ENCODE results near the gene CPSF4. TPM values are rescaled to one million over a fixed set of nuclear protein-coding genes. Genes with fewer than 3 reads are reported as not detected.

The CPSF4 gene
- total RNA-seq, 1 donor from 2014 or later: 26.9 TPM

DNA sequence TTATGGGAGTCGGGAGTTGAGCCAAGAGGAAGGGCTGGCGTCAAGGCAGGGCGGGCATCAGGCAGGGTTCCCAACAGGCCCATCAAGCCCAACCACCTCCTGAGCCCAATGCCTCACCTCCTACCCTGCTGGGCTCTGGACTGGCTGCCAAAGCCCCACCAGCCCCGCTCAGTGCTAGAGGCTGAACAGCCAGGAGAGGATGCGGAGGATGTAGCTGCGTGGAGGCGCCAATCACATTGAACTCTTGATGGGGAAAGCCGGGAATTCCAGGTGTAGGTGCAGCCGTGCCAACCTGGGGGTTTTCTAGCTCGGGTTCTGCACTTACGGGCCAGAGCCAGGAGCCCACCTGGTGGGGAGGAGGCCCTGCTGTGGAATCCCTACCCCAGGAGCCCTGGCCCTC lies 14.4 kb downstream of the CPSF4 start:
- peaks cover 90% of the 10 kb centered on the region for H3K36me3 ChIP-seq
- H3K4me1 ChIP-seq: no peaks in the 10 kb centered on the region
- H3K27ac ChIP-seq: no peak overlapping the region
- H3K9me3 ChIP-seq: no peaks in the 10 kb centered on the region
- H3K27me3 ChIP-seq: no peaks in the 10 kb centered on the region
- no peak overlapping the region for H3K4me3 ChIP-seq
- TF ChIP-seq CTCF (IDR thresholded peaks at IDR 0.05): no peak
- intact Hi-C loops (cut with DNase I): no loop called here
- ATAC-seq: no peak
- no peak for DNase-seq

DNA sequence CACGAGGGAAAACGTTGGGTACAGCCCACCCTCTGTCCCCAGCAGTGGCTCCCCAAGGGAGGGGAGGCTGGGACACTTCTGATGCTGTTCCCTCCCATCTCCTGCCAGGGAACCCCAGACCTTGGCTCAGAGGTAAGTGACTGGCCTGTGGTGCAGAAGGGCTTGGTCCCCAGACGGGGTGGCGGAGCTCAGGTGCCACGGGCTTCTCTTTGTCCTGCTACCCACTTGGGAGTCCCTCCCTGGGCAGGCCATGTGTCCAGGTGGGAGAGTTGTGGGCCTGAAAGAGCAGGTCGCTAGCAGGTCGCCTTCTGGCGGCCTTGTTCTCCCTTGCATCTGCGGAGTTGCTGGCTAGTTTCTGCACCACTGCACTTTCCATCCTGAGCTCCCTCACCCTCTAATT lies 17.1 kb downstream of the CPSF4 start:
- no peaks in the 10 kb centered on the region for H3K9me3 ChIP-seq
- no peak overlapping the region for H3K4me3 ChIP-seq
- peaks cover 85% of the 10 kb centered on the region for H3K36me3 ChIP-seq
- no peak for ATAC-seq
- H3K27ac ChIP-seq: no peak overlapping the region
- no peaks in the 10 kb centered on the region for H3K4me1 ChIP-seq
- H3K27me3 ChIP-seq: no peaks in the 10 kb centered on the region
- DNase-seq: no peak
- intact Hi-C loops (cut with DNase I): no loop called here
- no peak for TF ChIP-seq CTCF (IDR thresholded peaks at IDR 0.05)

DNA sequence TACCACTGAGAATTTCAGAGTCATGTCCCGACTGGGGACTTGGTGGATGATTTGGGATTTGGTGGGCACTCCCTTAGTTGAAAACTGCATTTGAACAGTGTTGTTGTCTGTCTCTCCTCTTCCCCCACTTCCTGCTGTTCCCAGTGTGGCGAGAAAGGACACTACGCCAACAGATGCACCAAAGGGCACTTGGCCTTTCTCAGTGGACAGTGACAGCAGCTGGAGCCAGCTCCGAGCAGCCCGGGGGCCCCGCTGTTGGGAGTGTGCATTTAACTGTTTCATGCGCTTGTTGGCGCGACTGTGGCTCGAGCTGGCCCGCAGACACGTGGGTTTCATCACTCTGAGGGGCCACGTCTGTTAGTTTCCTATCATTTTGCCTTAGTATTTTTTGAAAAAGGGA lies 17.5 kb downstream of the CPSF4 start:
- intact Hi-C loops (cut with DNase I): no loop called here
- H3K4me3 ChIP-seq: no peak overlapping the region
- no peaks in the 10 kb centered on the region for H3K27me3 ChIP-seq
- H3K27ac ChIP-seq: no peak overlapping the region
- H3K36me3 ChIP-seq: peaks cover 81% of the 10 kb centered on the region
- ATAC-seq: no peak
- H3K9me3 ChIP-seq: no peaks in the 10 kb centered on the region
- TF ChIP-seq CTCF (IDR thresholded peaks at IDR 0.05): no peak
- H3K4me1 ChIP-seq: no peaks in the 10 kb centered on the region
- DNase-seq: no peak

DNA sequence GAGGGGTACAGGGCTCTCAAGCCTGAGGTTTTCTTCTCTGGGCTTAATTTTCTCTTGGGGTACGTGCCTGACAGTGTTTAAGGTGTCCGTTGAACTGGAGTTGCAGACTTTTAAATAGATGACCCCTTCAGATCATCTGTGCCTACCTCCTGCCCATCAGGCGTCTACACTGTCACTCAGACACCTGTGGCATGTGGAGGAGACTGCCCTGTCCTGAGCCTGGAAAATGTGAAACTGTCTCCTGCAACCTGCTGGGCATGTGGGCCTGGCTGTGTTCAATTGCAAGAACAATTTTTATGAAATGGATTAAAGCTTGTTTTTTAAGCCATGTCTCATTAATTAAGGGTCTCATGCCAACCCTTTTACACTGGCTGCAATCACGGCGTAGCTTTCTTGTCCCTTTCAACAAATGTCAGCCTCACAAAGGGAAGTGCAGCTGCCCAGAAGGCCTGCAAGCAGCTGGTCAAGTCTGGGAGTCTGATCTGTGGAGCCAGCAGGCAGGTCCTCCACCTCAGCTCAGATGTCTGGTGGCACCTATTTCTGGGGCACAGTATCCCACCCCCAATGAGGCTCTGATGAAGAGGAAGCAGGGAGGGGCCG lies 18.4 kb downstream of the CPSF4 start:
- intact Hi-C loops (cut with DNase I): no loop called here
- no peak for DNase-seq
- H3K27ac ChIP-seq: no peak overlapping the region
- TF ChIP-seq CTCF (IDR thresholded peaks at IDR 0.05): no peak
- H3K9me3 ChIP-seq: no peaks in the 10 kb centered on the region
- no peaks in the 10 kb centered on the region for H3K4me1 ChIP-seq
- H3K36me3 ChIP-seq: peaks cover 76% of the 10 kb centered on the region
- no peaks in the 10 kb centered on the region for H3K27me3 ChIP-seq
- no peak overlapping the region for H3K4me3 ChIP-seq
- ATAC-seq: no peak

GRCh38 chr7:99457650-99458493 lies 19.1 kb downstream of the CPSF4 start:
- ATAC-seq: no peak
- Histone ChIP-seq H3K36me3 (peaks cover 75% of the 10 kb centered on the region), H3K27me3 (no peaks in the 10 kb centered on the region), H3K4me3 (no peak overlapping the region), H3K27ac (no peak overlapping the region), H3K4me1 (no peaks in the 10 kb centered on the region), H3K9me3 (no peaks in the 10 kb centered on the region)
- intact Hi-C loops (cut with DNase I): no loop called here
- no peak for DNase-seq
- no peak for TF ChIP-seq CTCF (IDR thresholded peaks at IDR 0.05)

All from upper lobe of right lung (tissue), 1 donor.